Suprapubic skin (tissue), 4 donors: ENCODE results near the gene NCKAP5.

Source experiments
- EP300 ChIP-seq: sonication (generic); formaldehyde crosslinking; IDR thresholded peaks from one replicate; pipeline ENCODE4 v1.6.1; 2017; ENCODE audit warnings: antibody characterized with exemption
- POLR2A ChIP-seq, 2 donors: fragments of 450-650 bp; IDR thresholded peaks; one replicate each; pipeline ENCODE4 v1.6.1; 2017; ENCODE audit warnings: antibody characterized with exemption in 2 of 2, mild to moderate bottlenecking in 2 of 2, moderate library complexity in 2 of 2
- POLR2AphosphoS5 ChIP-seq, 3 donors: sonication (generic); formaldehyde crosslinking; IDR thresholded peaks; one replicate each; pipeline ENCODE4 v1.6.1; 2017; ENCODE audit warnings: antibody characterized with exemption in 3 of 3
- TF ChIP-seq, protein P1 (sequence below), 2 donors: fragments of 200-600 bp in 1 of 2; fragments of 450-650 bp in 1 of 2; sonication (generic) in 1 of 2; IDR thresholded peaks; one replicate each; pipeline ENCODE4 v1.5.1; 2016 to 2019; ENCODE audit warnings: antibody characterized with exemption in 2 of 2, mild to moderate bottlenecking in 1 of 2, moderate library complexity in 1 of 2

DNA sequence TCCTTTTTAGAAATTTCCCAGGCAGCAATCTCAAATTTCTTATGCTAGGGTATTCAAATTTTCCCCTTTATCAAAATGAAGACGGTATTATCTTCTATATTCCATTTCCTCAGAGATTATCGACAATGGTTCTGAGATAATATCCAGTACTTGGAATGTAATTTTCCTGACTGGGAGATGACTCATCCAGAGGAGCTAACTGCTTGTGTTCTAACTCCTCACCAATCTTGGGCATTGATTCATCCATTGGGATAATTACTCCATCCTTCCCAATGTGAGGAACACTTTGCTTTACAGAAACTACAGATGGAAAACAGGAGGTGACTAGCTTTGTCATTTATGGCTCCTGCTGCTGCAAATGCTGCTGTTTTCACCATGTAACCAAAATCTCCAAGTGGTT lies 658.8 kb downstream of the NCKAP5 start:
- TF ChIP-seq POLR2A (IDR thresholded peaks at IDR 0.05) = no peak
- TF ChIP-seq, protein P1, sequence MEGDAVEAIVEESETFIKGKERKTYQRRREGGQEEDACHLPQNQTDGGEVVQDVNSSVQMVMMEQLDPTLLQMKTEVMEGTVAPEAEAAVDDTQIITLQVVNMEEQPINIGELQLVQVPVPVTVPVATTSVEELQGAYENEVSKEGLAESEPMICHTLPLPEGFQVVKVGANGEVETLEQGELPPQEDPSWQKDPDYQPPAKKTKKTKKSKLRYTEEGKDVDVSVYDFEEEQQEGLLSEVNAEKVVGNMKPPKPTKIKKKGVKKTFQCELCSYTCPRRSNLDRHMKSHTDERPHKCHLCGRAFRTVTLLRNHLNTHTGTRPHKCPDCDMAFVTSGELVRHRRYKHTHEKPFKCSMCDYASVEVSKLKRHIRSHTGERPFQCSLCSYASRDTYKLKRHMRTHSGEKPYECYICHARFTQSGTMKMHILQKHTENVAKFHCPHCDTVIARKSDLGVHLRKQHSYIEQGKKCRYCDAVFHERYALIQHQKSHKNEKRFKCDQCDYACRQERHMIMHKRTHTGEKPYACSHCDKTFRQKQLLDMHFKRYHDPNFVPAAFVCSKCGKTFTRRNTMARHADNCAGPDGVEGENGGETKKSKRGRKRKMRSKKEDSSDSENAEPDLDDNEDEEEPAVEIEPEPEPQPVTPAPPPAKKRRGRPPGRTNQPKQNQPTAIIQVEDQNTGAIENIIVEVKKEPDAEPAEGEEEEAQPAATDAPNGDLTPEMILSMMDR (IDR thresholded peaks at IDR 0.05) = no peak
- no peak for TF ChIP-seq POLR2AphosphoS5 (IDR thresholded peaks at IDR 0.05)
- TF ChIP-seq EP300 = no peak
